GM12874 (cell line): ENCODE measurements around the gene CES3.

Experiments used
- CTCF ChIP-seq: IDR thresholded peaks from 2 replicates; pipeline ENCODE4 v1.5.1; 2011; ENCODE audit warnings: low read depth, mild to moderate bottlenecking, control low read depth, low read length, moderate library complexity; ENCODE audit not compliant: insufficient read depth

The CES3 gene

GRCh38 chr16:66943426-66944053 lies 17.5 kb upstream of the CES3 start:
- no peak for TF ChIP-seq CTCF

GRCh38 chr16:66944054-66944441 lies 17.0 kb upstream of the CES3 start:
- TF ChIP-seq CTCF, result no peak

GRCh38 chr16:66945939-66946338 lies 15.1 kb upstream of the CES3 start:
- no peak for TF ChIP-seq CTCF

GRCh38 chr16:66946541-66946940 lies 14.5 kb upstream of the CES3 start:
- no peak for TF ChIP-seq CTCF

GRCh38 chr16:66946974-66947301 lies 14.1 kb upstream of the CES3 start:
- no peak for TF ChIP-seq CTCF

GRCh38 chr16:66947302-66948065 lies 13.6 kb upstream of the CES3 start:
- peak; percentile 76 for TF ChIP-seq CTCF

- no peak for TF ChIP-seq CTCF
These were observed 12.8 kb upstream of the CES3 start for GRCh38 chr16:66948134-66948836.
